Neural progenitor cell (in vitro differentiated cells): ENCODE data around the gene TBATA. TPM values are rescaled to one million over a fixed set of nuclear protein-coding genes. Genes with fewer than 3 reads are reported as not detected.

ENCODE experiments used
- DNase-seq: peaks from one replicate; pipeline ENCODE4 v3.0.0-alpha.2; 2016; ENCODE audit warnings: low spot score
- H2AFZ ChIP-seq: fragments of 200-600 bp; sonication (generic); replicated peaks from 2 replicates; pipeline ENCODE4 v1.6.1; 2016; ENCODE audit warnings: antibody characterized with exemption
- H3F3A ChIP-seq: fragments of 200-600 bp; sonication (generic); 2 replicates; pipeline ENCODE4 v1.6.1; 2016; ENCODE audit warnings: antibody characterized with exemption, low read depth
- H3K27ac ChIP-seq: fragments of 200-600 bp; sonication (generic); 2 replicates; pipeline ENCODE4 v1.5.1; 2016; ENCODE audit warnings: mild to moderate bottlenecking
- H3K27me3 ChIP-seq: fragments of 200-600 bp; sonication (generic); 2 replicates; pipeline ENCODE4 v1.6.1; 2016; ENCODE audit warnings: mild to moderate bottlenecking, moderate library complexity
- H3K36me3 ChIP-seq: fragments of 200-600 bp; sonication (generic); 2 replicates; pipeline ENCODE4 v1.5.1; 2016
- H3K4me1 ChIP-seq: fragments of 200-600 bp; sonication (generic); 2 replicates; pipeline ENCODE4 v1.6.1; 2016; ENCODE audit warnings: mixed run types
- H3K4me2 ChIP-seq: fragments of 200-600 bp; sonication (generic); 2 replicates; pipeline ENCODE4 v1.6.1; 2016
- H3K4me3 ChIP-seq: fragments of 200-600 bp; sonication (generic); 2 replicates; pipeline ENCODE4 v1.5.1; 2016
- H3K79me2 ChIP-seq: fragments of 200-600 bp; sonication (generic); 2 replicates; pipeline ENCODE4 v1.6.1; 2016; ENCODE audit warnings: low read depth
- H3K9ac ChIP-seq: fragments of 200-600 bp; sonication (generic); 2 replicates; pipeline ENCODE4 v1.6.1; 2016
- H3K9me3 ChIP-seq: fragments of 200-600 bp; sonication (generic); 2 replicates; pipeline ENCODE4 v1.5.1; 2016; ENCODE audit warnings: low read depth
- H4K20me1 ChIP-seq: fragments of 200-600 bp; sonication (generic); 2 replicates; pipeline ENCODE4 v1.6.1; 2016; ENCODE audit warnings: low read depth
- H3K27ac Mint-ChIP-seq: 3 replicates; pipeline ENCODE4 v1.8.0; 2021; ENCODE audit warnings: mixed read lengths
- H3K27me3 Mint-ChIP-seq: 2 replicates; pipeline ENCODE4 v1.8.0; 2022; ENCODE audit warnings: low read depth, mild to moderate bottlenecking, inconsistent platforms, moderate library complexity, mixed read lengths; ENCODE audit not compliant: insufficient read depth
- H3K36me3 Mint-ChIP-seq: 3 replicates; pipeline ENCODE4 v1.8.0; 2021; ENCODE audit warnings: mixed read lengths
- H3K4me1 Mint-ChIP-seq: 3 replicates; pipeline ENCODE4 v1.8.0; 2021; ENCODE audit warnings: mixed read lengths
- H3K4me3 Mint-ChIP-seq: 3 replicates; pipeline ENCODE4 v1.8.0; 2021; ENCODE audit warnings: mild to moderate bottlenecking, moderate library complexity, mixed read lengths
- H3K9me3 Mint-ChIP-seq: 3 replicates; pipeline ENCODE4 v1.8.0; 2020; ENCODE audit warnings: mixed read lengths
- CTCF ChIP-seq: fragments of 200-600 bp; sonication (generic); IDR thresholded peaks from 2 replicates; pipeline ENCODE4 v1.5.1; 2017; ENCODE audit warnings: antibody characterized with exemption, mild to moderate bottlenecking
- EZH2 ChIP-seq: fragments of 200-600 bp; sonication (generic); IDR thresholded peaks from 2 replicates; pipeline ENCODE4 v1.6.1; 2017; ENCODE audit warnings: antibody characterized with exemption, mild to moderate bottlenecking, moderate library complexity
- EZH2phosphoT487 ChIP-seq: fragments of 200-600 bp; sonication (generic); IDR thresholded peaks from 2 replicates; pipeline ENCODE4 v1.6.1; 2017; ENCODE audit warnings: antibody characterized with exemption
- total RNA-seq: library from RNA; depleted of rRNA; stranded (reverse); fragments of >200 nt; gene quantifications from 2 replicates; pipeline ENCODE4 v1.2.3, GENCODE V29; 2015; ENCODE audit warnings: low replicate concordance

Gene TBATA
- total RNA-seq, 1 donor from 2014 or later: not detected

DNA sequence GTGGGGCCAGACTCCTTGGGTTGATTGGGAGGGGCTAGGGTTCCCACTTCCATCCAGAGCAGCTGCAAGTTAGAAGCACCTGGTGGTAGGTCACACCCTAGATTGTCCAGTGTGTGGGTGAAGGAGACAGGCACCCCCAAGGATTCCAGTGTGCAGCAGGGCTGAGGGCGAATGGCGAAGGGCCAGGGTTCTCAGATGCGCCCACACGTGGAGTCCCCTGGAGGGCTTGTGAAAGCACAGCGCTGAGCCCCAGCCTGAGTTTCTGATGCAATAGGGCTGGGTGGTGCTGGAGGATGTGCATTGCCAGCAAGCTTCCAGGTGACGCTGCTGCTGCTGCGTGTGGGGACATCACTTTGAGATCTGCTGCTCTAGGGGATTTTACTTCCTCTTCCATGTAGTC, 25.4 kb downstream of the TBATA start:
- Mint-ChIP-seq H3K27me3 (peaks cover 10% of the 10 kb centered on the region), H3K4me3 (no peak overlapping the region), H3K4me1 (peaks cover 33% of the 10 kb centered on the region), H3K9me3 (no peaks in the 10 kb centered on the region), H3K36me3 (no peaks in the 10 kb centered on the region), H3K27ac (no peak overlapping the region)
- H3K27me3 ChIP-seq: no peaks in the 10 kb centered on the region
- no peaks in the 10 kb centered on the region for H3F3A ChIP-seq
- H2AFZ ChIP-seq: peak overlapping the region; percentile 48
- H3K36me3 ChIP-seq: no peaks in the 10 kb centered on the region
- TF ChIP-seq EZH2phosphoT487 (no peak), EZH2 (no peak), CTCF (no peak)
- no peak overlapping the region for H3K4me2 ChIP-seq
- H3K9ac ChIP-seq: no peak overlapping the region
- H3K27ac ChIP-seq: no peak overlapping the region
- H3K4me3 ChIP-seq: no peak overlapping the region
- DNase-seq: no peak
- H3K9me3 ChIP-seq: no peaks in the 10 kb centered on the region
- H4K20me1 ChIP-seq: no peaks in the 10 kb centered on the region
- no peaks in the 10 kb centered on the region for H3K79me2 ChIP-seq
- H3K4me1 ChIP-seq: peaks cover 6% of the 10 kb centered on the region

DNA sequence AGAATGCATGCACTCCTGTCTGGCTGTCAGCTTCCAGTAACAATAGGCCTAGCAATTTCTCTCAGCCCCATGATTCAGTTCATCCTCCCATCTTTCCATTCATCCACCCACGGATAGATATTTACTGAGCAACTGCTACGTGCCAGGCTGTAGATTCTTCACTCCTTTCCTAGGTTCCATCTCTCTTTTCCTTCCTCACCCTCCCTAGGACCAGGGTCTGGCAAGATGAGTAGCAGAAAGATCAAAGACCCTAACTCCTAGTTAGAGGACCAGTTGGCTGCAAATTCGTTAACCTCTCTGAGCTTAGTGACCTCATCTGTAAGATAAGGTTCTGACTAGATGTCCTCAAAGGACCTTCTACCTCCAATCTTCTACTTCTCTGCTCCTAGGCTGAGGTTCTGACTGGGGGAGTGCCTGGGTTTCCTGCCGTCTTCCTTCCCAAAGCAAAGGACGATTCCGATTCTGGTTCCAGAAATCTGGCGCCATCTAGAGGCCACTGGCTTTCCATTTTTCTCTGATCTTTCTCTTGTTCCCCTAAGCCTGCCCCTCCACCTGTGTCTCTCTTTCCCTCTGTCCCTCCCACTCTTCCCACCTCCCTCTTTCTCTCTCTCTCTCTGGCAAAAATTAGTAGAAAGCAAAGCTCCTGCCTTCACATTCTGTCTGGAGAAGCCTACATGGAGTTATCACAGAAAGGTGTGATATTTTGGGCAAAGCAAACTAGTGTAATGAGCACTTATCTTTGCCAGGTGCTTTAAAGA, 26.2 kb downstream of the TBATA start:
- no peaks in the 10 kb centered on the region for H4K20me1 ChIP-seq
- H3K4me2 ChIP-seq: no peak overlapping the region
- H3K27ac Mint-ChIP-seq: no peak overlapping the region
- DNase-seq: peak; percentile 84
- no peak overlapping the region for H3K27ac ChIP-seq
- H3F3A ChIP-seq: no peaks in the 10 kb centered on the region
- H2AFZ ChIP-seq: peak overlapping the region; percentile 48
- H3K27me3 ChIP-seq: no peaks in the 10 kb centered on the region
- H3K27me3 Mint-ChIP-seq: peaks cover 10% of the 10 kb centered on the region
- H3K4me1 Mint-ChIP-seq: peaks cover 36% of the 10 kb centered on the region
- H3K36me3 ChIP-seq: no peaks in the 10 kb centered on the region
- no peaks in the 10 kb centered on the region for H3K36me3 Mint-ChIP-seq
- no peak overlapping the region for H3K9ac ChIP-seq
- TF ChIP-seq CTCF (peak; percentile 79), EZH2 (no peak)
- no peaks in the 10 kb centered on the region for H3K9me3 ChIP-seq
- H3K79me2 ChIP-seq: no peaks in the 10 kb centered on the region
- H3K9me3 Mint-ChIP-seq: no peaks in the 10 kb centered on the region
- H3K4me3 Mint-ChIP-seq: no peak overlapping the region
- no peak overlapping the region for H3K4me3 ChIP-seq
- peaks cover 6% of the 10 kb centered on the region for H3K4me1 ChIP-seq

GRCh38 chr10:70757856-70758255, 27.3 kb downstream of the TBATA start:
- peaks cover 32% of the 10 kb centered on the region for H3K4me1 Mint-ChIP-seq
- no peak overlapping the region for H3K27ac ChIP-seq

More at GRCh38 chr10:70757856-70758255, 27.3 kb downstream of the TBATA start:
- Histone ChIP-seq H3K4me1 (peaks cover 3% of the 10 kb centered on the region), H2AFZ (no peak overlapping the region), H3K9ac (no peak overlapping the region), H3K4me3 (no peak overlapping the region), H4K20me1 (no peaks in the 10 kb centered on the region), H3K27me3 (no peaks in the 10 kb centered on the region), H3F3A (no peaks in the 10 kb centered on the region), H3K79me2 (no peaks in the 10 kb centered on the region), H3K36me3 (no peaks in the 10 kb centered on the region), H3K9me3 (no peaks in the 10 kb centered on the region), H3K4me2 (no peak overlapping the region)
- H3K27ac Mint-ChIP-seq: no peak overlapping the region
- H3K36me3 Mint-ChIP-seq: no peaks in the 10 kb centered on the region
- H3K27me3 Mint-ChIP-seq: peaks cover 7% of the 10 kb centered on the region
- no peaks in the 10 kb centered on the region for H3K9me3 Mint-ChIP-seq
- no peak overlapping the region for H3K4me3 Mint-ChIP-seq
- TF ChIP-seq EZH2phosphoT487 (no peak), EZH2 (no peak), CTCF (no peak)
- no peak for DNase-seq
